NCI-H1105 (cell line): ENCODE measurements around the gene CT47A7.
"Not testable (repeated sequence)": the region's sequence is repeated elsewhere in the genome, so short reads cannot be mapped to it uniquely, and the experiment has no call there.

Experiments
- DNase-seq: peaks from one replicate; lab custom pipeline; 2025; lab: John Stamatoyannopoulos, UW

The CT47A7 gene

GRCh38 chrX:120956500-120956899 lies at the start of gene CT47A7:
TSS of gene CT47A7 (minus strand) at chrX:120956600. CDS start at chrX:120956345, 255 bp downstream.
- DNase-seq, result not testable (repeated sequence)

- no peak for DNase-seq
These were observed 44.2 kb upstream of the CT47A7 start for GRCh38 chrX:121000589-121000988.

- no peak for DNase-seq
These were observed 43.0 kb upstream of the CT47A7 start for GRCh38 chrX:120999413-120999812.

GRCh38 chrX:120985660-120986059 lies 29.3 kb upstream of the CT47A7 start, which contains the start of gene CT47A1:
TSS of gene CT47A1 (minus strand) at chrX:120985760. CDS start at chrX:120985529, 231 bp downstream.
- DNase-seq, result not testable (repeated sequence)
